Glutamatergic neuron (in vitro differentiated cells): ENCODE results near the gene GRIK3. TPM values are rescaled to one million over a fixed set of nuclear protein-coding genes. Genes with fewer than 3 reads are reported as not detected.

ENCODE experiments used
- DNase-seq: peaks from one replicate; pipeline ENCODE4 v3.0.0; 2022
- H3K27ac Mint-ChIP-seq: one replicate; pipeline ENCODE4 v1.8.0; 2020; ENCODE audit warnings: mild to moderate bottlenecking, mixed read lengths, inconsistent platforms; ENCODE audit not compliant: unreplicated experiment
- H3K27me3 Mint-ChIP-seq: one replicate; pipeline ENCODE4 v1.8.0; 2020; ENCODE audit warnings: mild to moderate bottlenecking, moderate library complexity, mixed read lengths, inconsistent platforms; ENCODE audit not compliant: unreplicated experiment
- H3K36me3 Mint-ChIP-seq: one replicate; pipeline ENCODE4 v1.8.0; 2020; ENCODE audit warnings: mild to moderate bottlenecking, mixed read lengths, inconsistent platforms; ENCODE audit not compliant: unreplicated experiment
- H3K4me1 Mint-ChIP-seq: one replicate; pipeline ENCODE4 v1.8.0; 2020; ENCODE audit warnings: mild to moderate bottlenecking, low read depth, mixed read lengths, inconsistent platforms; ENCODE audit not compliant: unreplicated experiment
- H3K4me3 Mint-ChIP-seq: one replicate; pipeline ENCODE4 v1.8.0; 2020; ENCODE audit warnings: mild to moderate bottlenecking, mixed read lengths, inconsistent platforms; ENCODE audit not compliant: unreplicated experiment
- H3K9me3 Mint-ChIP-seq: one replicate; pipeline ENCODE4 v1.8.0; 2020; ENCODE audit warnings: mild to moderate bottlenecking, moderate library complexity, mixed read lengths, inconsistent platforms; ENCODE audit not compliant: unreplicated experiment
- CTCF ChIP-seq: fragments of 200-600 bp; sonication (generic); IDR thresholded peaks from one replicate; pipeline ENCODE4 v1.5.0; 2021; ENCODE audit not compliant: partially characterized antibody, unreplicated experiment
- total RNA-seq: library from RNA; stranded (reverse); fragmentation: NEBNext Ultra II Directional; extraction: Animal tissue kit (Norgen Biotek cat#: 25700); gene quantifications from one replicate; pipeline ENCODE4 v1.2.1, GENCODE V29; 2021; ENCODE audit not compliant: unreplicated experiment

Gene GRIK3
- total RNA-seq, 1 donor from 2014 or later: 60.1 TPM

- no peak for DNase-seq
- no peaks in the 10 kb centered on the region for H3K36me3 Mint-ChIP-seq
- no peak overlapping the region for H3K27ac Mint-ChIP-seq
- H3K9me3 Mint-ChIP-seq: peaks cover 4% of the 10 kb centered on the region
- no peak for TF ChIP-seq CTCF
- H3K27me3 Mint-ChIP-seq: peaks cover 4% of the 10 kb centered on the region
- no peaks in the 10 kb centered on the region for H3K4me1 Mint-ChIP-seq
- no peak overlapping the region for H3K4me3 Mint-ChIP-seq
These were observed 278.7 kb downstream of the GRIK3 start for GRCh38 chr1:36755303-36756230.

- no peaks in the 10 kb centered on the region for H3K4me1 Mint-ChIP-seq
- H3K27me3 Mint-ChIP-seq: peaks cover 1% of the 10 kb centered on the region
These were observed 279.9 kb downstream of the GRIK3 start for GRCh38 chr1:36754366-36754765.

GRCh38 chr1:36753451-36753850 lies 280.9 kb downstream of the GRIK3 start:
- no peaks in the 10 kb centered on the region for H3K4me1 Mint-ChIP-seq
- no peak for TF ChIP-seq CTCF
- H3K27ac Mint-ChIP-seq: no peak overlapping the region
- no peak for DNase-seq
- H3K4me3 Mint-ChIP-seq: no peak overlapping the region
- no peaks in the 10 kb centered on the region for H3K36me3 Mint-ChIP-seq
- peaks cover 4% of the 10 kb centered on the region for H3K9me3 Mint-ChIP-seq
- H3K27me3 Mint-ChIP-seq: peaks cover 1% of the 10 kb centered on the region

More at GRCh38 chr1:36754366-36754765, 279.9 kb downstream of the GRIK3 start:
- H3K4me3 Mint-ChIP-seq: no peak overlapping the region
- no peak for DNase-seq
- H3K9me3 Mint-ChIP-seq: peaks cover 4% of the 10 kb centered on the region
- H3K36me3 Mint-ChIP-seq: no peaks in the 10 kb centered on the region
- H3K27ac Mint-ChIP-seq: no peak overlapping the region
- TF ChIP-seq CTCF: no peak

- Mint-ChIP-seq H3K4me1 (no peaks in the 10 kb centered on the region), H3K27me3 (peaks cover 1% of the 10 kb centered on the region), H3K27ac (no peak overlapping the region), H3K36me3 (no peaks in the 10 kb centered on the region), H3K4me3 (no peak overlapping the region), H3K9me3 (peaks cover 4% of the 10 kb centered on the region)
- DNase-seq: no peak
- no peak for TF ChIP-seq CTCF
These were observed 281.4 kb downstream of the GRIK3 start for GRCh38 chr1:36752891-36753361.

- Mint-ChIP-seq H3K4me3 (no peak overlapping the region), H3K27me3 (peaks cover 1% of the 10 kb centered on the region)
These were observed 281.9 kb downstream of the GRIK3 start for GRCh38 chr1:36752431-36752830.

More at GRCh38 chr1:36752431-36752830, 281.9 kb downstream of the GRIK3 start:
- Mint-ChIP-seq H3K4me1 (no peaks in the 10 kb centered on the region), H3K36me3 (no peaks in the 10 kb centered on the region), H3K27ac (no peak overlapping the region), H3K9me3 (peaks cover 4% of the 10 kb centered on the region)
- no peak for DNase-seq
- no peak for TF ChIP-seq CTCF
